Fibroblast of lung (primary cell): ENCODE results near the gene GRAMD2A. TPM values are rescaled to one million over a fixed set of nuclear protein-coding genes. Genes with fewer than 3 reads are reported as not detected.

Experiments
- DNase-seq, 2 donors: peaks; one replicate each; pipeline versions ENCODE4 v3.0.0 to v3.0.0-alpha.2; 2010; ENCODE audit warnings: low read depth in 2 of 2
- H2AFZ ChIP-seq: 2 replicates; pipeline ENCODE4 v1.5.1; 2012; ENCODE audit warnings: low read length, control low read depth, inconsistent platforms
- H3K27ac ChIP-seq: 2 replicates; pipeline ENCODE4 v1.5.1; 2011; ENCODE audit warnings: low read length, control low read depth; ENCODE audit not compliant: insufficient read depth
- H3K27me3 ChIP-seq: 2 replicates; pipeline ENCODE4 v1.5.1; 2011; ENCODE audit warnings: mild to moderate bottlenecking, low read length; ENCODE audit not compliant: control insufficient read depth, insufficient read depth
- H3K36me3 ChIP-seq: 2 replicates; pipeline ENCODE4 v1.5.1; 2011; ENCODE audit warnings: low read length; ENCODE audit not compliant: control insufficient read depth, insufficient read depth
- H3K4me1 ChIP-seq: 2 replicates; pipeline ENCODE4 v1.5.1; 2011; ENCODE audit warnings: low read length; ENCODE audit not compliant: control insufficient read depth, insufficient read depth; ENCODE audit errors: extremely low read depth
- H3K4me2 ChIP-seq: 2 replicates; pipeline ENCODE4 v1.5.1; 2011; ENCODE audit warnings: low read length, control low read depth; ENCODE audit not compliant: insufficient read depth; ENCODE audit errors: extremely low read depth
- H3K4me3 ChIP-seq, 4 experiments: fragments of 200-600 bp in 1 of 4; sonication (generic) in 1 of 4; replicated peaks in 1 of 4; 2 replicates each; pipeline ENCODE4 v1.5.1; 2011 to 2016; ENCODE audit warnings: low read length in 4 of 4, low read depth in 3 of 4, mild to moderate bottlenecking in 3 of 4, control low read depth in 2 of 4, inconsistent platforms in 1 of 4, mixed read lengths in 1 of 4; ENCODE audit not compliant: insufficient read depth in 1 of 4; ENCODE audit errors: control extremely low read depth in 1 of 4
- H3K79me2 ChIP-seq: 2 replicates; pipeline ENCODE4 v1.5.1; 2012; ENCODE audit warnings: mild to moderate bottlenecking, low read length, inconsistent platforms; ENCODE audit not compliant: control insufficient read depth, insufficient read depth
- H3K9ac ChIP-seq: 2 replicates; pipeline ENCODE4 v1.5.1; 2011; ENCODE audit warnings: mild to moderate bottlenecking, low read length, control low read depth; ENCODE audit not compliant: insufficient read depth
- H3K9me3 ChIP-seq: 2 replicates; pipeline ENCODE4 v1.5.1; 2012; ENCODE audit warnings: low read depth, low read length; ENCODE audit not compliant: control insufficient read depth, insufficient read depth
- H4K20me1 ChIP-seq: 2 replicates; pipeline ENCODE4 v1.5.1; 2011; ENCODE audit warnings: low read length; ENCODE audit not compliant: control insufficient read depth, insufficient read depth; ENCODE audit errors: extremely low read depth
- EZH2 ChIP-seq: IDR thresholded peaks from 2 replicates; pipeline ENCODE4 v1.5.1; 2012; ENCODE audit warnings: low read length, control low read depth, mild to moderate bottlenecking; ENCODE audit errors: missing control alignments
- polyA plus RNA-seq, 2 donors: library from polyadenylated mRNA; depleted of rRNA in 1 of 2; stranded (reverse) in 1 of 2; unstranded in 1 of 2; fragments of >200 nt; gene quantifications; 2 replicates each; pipeline ENCODE4 v1.2.1, GENCODE V29; 2011 to 2012; ENCODE audit warnings: missing spikeins in 1 of 2
- total RNA-seq: library from RNA; depleted of rRNA; stranded (reverse); fragments of >200 nt; gene quantifications from 2 replicates; pipeline ENCODE4 v1.2.1, GENCODE V29; 2014
- TF ChIP-seq, protein P1 (sequence below), 2 donors: IDR thresholded peaks in 1 of 2; conservative IDR thresholded peaks in 1 of 2; 1 replicate in 1 of 2; 2 replicates in 1 of 2; pipeline ENCODE4 v1.5.1; 2011 to 2012; ENCODE audit warnings: low read length in 2 of 2, control low read depth in 1 of 2, inconsistent platforms in 1 of 2, low read depth in 1 of 2, mild to moderate bottlenecking in 1 of 2

GRAMD2A gene
- total and polyA plus RNA-seq, 2 donors (not counting 1 experiment from before 2014, with no cell fraction given), result 0.15 to 0.83 TPM

DNA sequence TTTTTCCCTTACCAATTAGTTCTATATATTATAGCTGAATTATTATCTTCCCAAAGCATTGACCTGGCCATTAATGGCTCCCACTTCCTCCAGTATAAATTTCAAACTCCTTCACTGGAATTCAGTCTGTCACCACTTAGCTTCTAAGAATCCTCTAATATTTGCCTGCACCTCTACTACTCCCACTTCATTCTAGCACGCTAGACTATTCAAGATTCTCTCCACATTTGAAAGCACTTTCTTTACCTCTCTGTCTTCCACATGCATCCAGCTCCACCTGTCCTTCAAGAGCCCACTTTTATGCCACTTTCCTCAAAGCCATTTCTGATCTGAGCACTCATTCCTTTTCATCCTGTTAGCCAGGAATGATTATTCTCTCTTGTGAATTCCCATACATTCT lies 64.4 kb downstream of the GRAMD2A start:
- Histone ChIP-seq H3K4me1 (no peaks in the 10 kb centered on the region), H3K9ac (no peak overlapping the region)
- DNase-seq, result no peak

DNA sequence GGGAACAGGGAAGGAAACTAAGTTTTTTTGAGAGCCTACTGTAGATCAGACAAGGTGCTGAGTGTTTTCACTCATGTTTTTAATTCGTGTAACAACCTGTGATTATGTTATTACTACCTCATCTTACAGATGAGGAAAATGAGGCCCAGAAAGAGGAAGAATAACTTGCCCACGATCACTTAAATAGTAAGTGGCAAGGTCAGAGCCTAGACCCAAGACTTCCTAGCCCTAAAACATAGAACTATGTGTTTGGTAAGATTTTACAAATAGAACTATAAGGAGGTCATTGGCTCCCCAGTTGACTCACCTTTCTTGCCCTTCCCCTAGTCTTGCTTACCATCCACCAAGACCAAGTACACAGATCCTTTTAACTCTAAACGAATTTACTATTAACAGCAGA lies 65.7 kb downstream of the GRAMD2A start:
- Histone ChIP-seq H3K9me3 (no peaks in the 10 kb centered on the region), H3K27ac (no peak overlapping the region), H2AFZ (no peak overlapping the region), H3K4me3 (no peak overlapping the region), H3K4me1 (no peaks in the 10 kb centered on the region), H3K79me2 (no peaks in the 10 kb centered on the region), H4K20me1 (no peaks in the 10 kb centered on the region), H3K36me3 (no peaks in the 10 kb centered on the region), H3K4me2 (no peak overlapping the region), H3K27me3 (no peaks in the 10 kb centered on the region), H3K9ac (no peak overlapping the region)
- TF ChIP-seq EZH2, result no peak
- TF ChIP-seq, protein P1, sequence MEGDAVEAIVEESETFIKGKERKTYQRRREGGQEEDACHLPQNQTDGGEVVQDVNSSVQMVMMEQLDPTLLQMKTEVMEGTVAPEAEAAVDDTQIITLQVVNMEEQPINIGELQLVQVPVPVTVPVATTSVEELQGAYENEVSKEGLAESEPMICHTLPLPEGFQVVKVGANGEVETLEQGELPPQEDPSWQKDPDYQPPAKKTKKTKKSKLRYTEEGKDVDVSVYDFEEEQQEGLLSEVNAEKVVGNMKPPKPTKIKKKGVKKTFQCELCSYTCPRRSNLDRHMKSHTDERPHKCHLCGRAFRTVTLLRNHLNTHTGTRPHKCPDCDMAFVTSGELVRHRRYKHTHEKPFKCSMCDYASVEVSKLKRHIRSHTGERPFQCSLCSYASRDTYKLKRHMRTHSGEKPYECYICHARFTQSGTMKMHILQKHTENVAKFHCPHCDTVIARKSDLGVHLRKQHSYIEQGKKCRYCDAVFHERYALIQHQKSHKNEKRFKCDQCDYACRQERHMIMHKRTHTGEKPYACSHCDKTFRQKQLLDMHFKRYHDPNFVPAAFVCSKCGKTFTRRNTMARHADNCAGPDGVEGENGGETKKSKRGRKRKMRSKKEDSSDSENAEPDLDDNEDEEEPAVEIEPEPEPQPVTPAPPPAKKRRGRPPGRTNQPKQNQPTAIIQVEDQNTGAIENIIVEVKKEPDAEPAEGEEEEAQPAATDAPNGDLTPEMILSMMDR (conservative IDR thresholded peaks at IDR 0.05 in 1 of 2, IDR thresholded peaks at IDR 0.05 in 1 of 2; ENCODE audit: low read depth in 1 of 2, low read length in 2 of 2), result no peak
- no peak for DNase-seq

More for the DNA sequence above, 64.4 kb downstream of the GRAMD2A start:
- Histone ChIP-seq H3K36me3 (no peaks in the 10 kb centered on the region), H3K4me2 (no peak overlapping the region), H3K79me2 (no peaks in the 10 kb centered on the region), H2AFZ (no peak overlapping the region), H3K27ac (no peak overlapping the region), H3K4me3 (no peak overlapping the region), H3K9me3 (no peaks in the 10 kb centered on the region), H3K27me3 (no peaks in the 10 kb centered on the region), H4K20me1 (no peaks in the 10 kb centered on the region)
- TF ChIP-seq, protein P1 (conservative IDR thresholded peaks at IDR 0.05 in 1 of 2, IDR thresholded peaks at IDR 0.05 in 1 of 2; ENCODE audit: low read depth in 1 of 2, low read length in 2 of 2), result no peak
- TF ChIP-seq EZH2, result no peak

DNA sequence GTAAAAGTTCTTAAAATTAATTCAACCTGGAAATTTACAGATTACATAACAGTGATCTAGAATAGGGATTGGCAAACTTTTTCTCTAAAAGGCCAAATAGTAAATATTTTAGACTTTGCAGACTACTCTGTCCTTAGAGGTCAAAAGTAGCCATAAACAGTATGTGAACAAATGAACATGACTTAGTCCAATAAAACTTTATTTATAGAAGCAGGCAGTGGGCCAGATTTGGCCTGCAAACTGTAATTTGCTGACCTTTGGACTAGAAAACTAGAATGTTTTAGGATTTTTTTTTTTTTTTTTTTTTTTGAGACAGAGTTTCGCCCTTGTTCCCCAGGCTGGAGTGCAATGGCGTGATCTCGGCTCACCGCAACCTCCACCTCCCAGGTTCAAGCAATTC lies 67.3 kb downstream of the GRAMD2A start:
- no peak overlapping the region for H3K4me2 ChIP-seq
- H3K27ac ChIP-seq, result no peak overlapping the region
- no peaks in the 10 kb centered on the region for H4K20me1 ChIP-seq
- no peaks in the 10 kb centered on the region for H3K4me1 ChIP-seq
- H3K27me3 ChIP-seq, result no peaks in the 10 kb centered on the region
- H3K36me3 ChIP-seq, result no peaks in the 10 kb centered on the region
- no peaks in the 10 kb centered on the region for H3K79me2 ChIP-seq
- H3K9me3 ChIP-seq, result no peaks in the 10 kb centered on the region
- DNase-seq, result no peak
- TF ChIP-seq, protein P1 (conservative IDR thresholded peaks at IDR 0.05 in 1 of 2, IDR thresholded peaks at IDR 0.05 in 1 of 2; ENCODE audit: low read depth in 1 of 2, low read length in 2 of 2), result no peak
- TF ChIP-seq EZH2, result no peak
- H3K4me3 ChIP-seq, result no peak overlapping the region
- no peak overlapping the region for H2AFZ ChIP-seq
- H3K9ac ChIP-seq, result no peak overlapping the region
